ENCODE results near the gene RAI1. TPM values are rescaled to one million over a fixed set of nuclear protein-coding genes. Genes with fewer than 3 reads are reported as not detected.

The RAI1 gene
- total RNA-seq, 1 experiment from 2014 or later = 46.8 TPM

DNA sequence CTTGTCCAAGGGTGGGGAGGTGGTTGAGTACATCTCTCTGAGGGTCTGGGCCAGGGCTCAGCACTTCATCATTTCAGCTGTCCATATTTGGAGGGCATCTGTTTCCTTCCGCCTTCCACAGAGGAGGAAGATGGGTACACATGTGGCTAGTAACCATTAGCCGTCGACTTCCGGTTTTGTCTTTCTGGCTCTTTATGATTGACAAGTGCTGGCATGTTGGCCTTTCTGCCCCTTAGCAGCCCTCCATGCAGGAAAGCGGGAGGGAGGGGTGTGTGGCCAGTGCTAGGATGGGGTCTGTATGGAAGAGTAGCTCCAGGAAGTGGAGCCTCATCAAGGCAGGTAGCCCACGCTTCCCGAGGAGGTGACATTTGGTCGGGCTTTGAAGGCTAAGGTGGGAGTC is 69.6 kb downstream of the RAI1 start:
- no peak for DNase-seq (ENCODE audit: low spot score)
- CTCF ChIA-PET = no interaction called here
- POLR2A ChIA-PET (ENCODE audit: low non-redundant PET) = no interaction called here
- TF ChIP-seq CTCF (conservative IDR thresholded peaks at IDR 0.05; ENCODE audit: low read depth, low read length) (no peak), EZH2 (IDR thresholded peaks at IDR 0.05; ENCODE audit: borderline replicate concordance, low read depth, low read length, poor library complexity, severe bottlenecking) (no peak)
- Histone ChIP-seq H3K4me3 (ENCODE audit: low read depth, low read length, poor library complexity, severe bottlenecking) (no peak overlapping the region), H3K27me3 (replicated peaks; ENCODE audit: insufficient read depth, low read depth, low read length, poor library complexity) (no peaks in the 10 kb centered on the region), H3K9me3 (ENCODE audit: low read depth, low read length, poor library complexity, severe bottlenecking) (no peaks in the 10 kb centered on the region), H3K36me3 (ENCODE audit: insufficient read depth, low read length, poor library complexity, severe bottlenecking) (no peaks in the 10 kb centered on the region), H3K4me1 (ENCODE audit: insufficient read depth, low read length, poor library complexity, severe bottlenecking) (peaks cover 54% of the 10 kb centered on the region), H3K27ac (ENCODE audit: low read depth, low read length, poor library complexity, severe bottlenecking) (peak overlapping the region; percentile 89)
- intact Hi-C loops (cut with micrococcal nuclease; ENCODE audit: unreplicated experiment) = no loop called here
- BruUV-seq (replicated peaks) = no TSS peak

DNA sequence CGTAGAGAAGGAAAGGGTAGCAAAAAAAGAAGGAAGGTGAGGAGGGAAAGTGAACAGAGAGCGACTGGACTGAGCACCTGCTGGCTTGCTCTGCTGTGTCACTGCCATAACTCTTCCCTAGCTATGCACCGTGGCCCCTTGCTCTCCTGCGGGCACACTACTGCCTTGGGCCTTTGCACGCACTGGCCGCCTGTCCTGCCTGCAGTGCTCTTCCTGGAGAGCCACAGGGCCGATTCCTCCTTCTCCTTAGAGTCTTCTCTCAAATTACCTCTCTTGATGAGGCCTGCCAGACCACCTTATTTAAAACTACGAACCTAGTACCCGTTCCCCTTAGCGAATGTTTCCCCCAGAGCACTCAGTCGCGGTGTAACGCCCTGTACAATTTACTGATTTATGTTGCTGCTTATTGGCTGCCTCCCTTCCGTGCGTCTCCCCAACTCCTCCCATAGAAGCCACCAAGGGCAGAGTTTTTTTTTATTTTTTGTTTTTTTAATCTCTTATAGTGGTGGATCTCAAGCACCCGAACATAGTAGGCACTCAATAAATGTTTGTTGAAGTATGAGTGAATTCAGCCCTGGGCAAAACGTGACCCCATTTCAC is 70.3 kb downstream of the RAI1 start:
- Histone ChIP-seq H3K36me3 (ENCODE audit: insufficient read depth, low read length, poor library complexity, severe bottlenecking) (no peaks in the 10 kb centered on the region), H3K27ac (ENCODE audit: low read depth, low read length, poor library complexity, severe bottlenecking) (peak overlapping the region; percentile 89), H3K9me3 (ENCODE audit: low read depth, low read length, poor library complexity, severe bottlenecking) (no peaks in the 10 kb centered on the region), H3K4me3 (ENCODE audit: low read depth, low read length, poor library complexity, severe bottlenecking) (peak overlapping the region; percentile 16), H3K4me1 (ENCODE audit: insufficient read depth, low read length, poor library complexity, severe bottlenecking) (peaks cover 54% of the 10 kb centered on the region), H3K27me3 (replicated peaks; ENCODE audit: insufficient read depth, low read depth, low read length, poor library complexity) (no peaks in the 10 kb centered on the region)
- intact Hi-C loops (cut with micrococcal nuclease; ENCODE audit: unreplicated experiment) = loop anchor here (1.0 kb wide), 1 partner anchor 33 kb away; no protein-coding TSS in a partner anchor
- no peak for DNase-seq (ENCODE audit: low spot score)
- ChIA-PET CTCF (interaction anchor here (0.6 kb wide), 1 partner anchor 28 kb away, joined by 3 read pairs; no protein-coding TSS in a partner anchor), POLR2A (ENCODE audit: low non-redundant PET) (no interaction called here)
- no TSS peak for BruUV-seq (replicated peaks)
- TF ChIP-seq CTCF (conservative IDR thresholded peaks at IDR 0.05; ENCODE audit: low read depth, low read length) (no peak), EZH2 (IDR thresholded peaks at IDR 0.05; ENCODE audit: borderline replicate concordance, low read depth, low read length, poor library complexity, severe bottlenecking) (no peak)

- peak; percentile 97 for DNase-seq (ENCODE audit: low spot score)
- ChIA-PET POLR2A (ENCODE audit: low non-redundant PET) (no interaction called here), CTCF (interaction anchor here (0.6 kb wide), 1 partner anchor 27 kb away, joined by 3 read pairs; no protein-coding TSS in a partner anchor)
- Histone ChIP-seq H3K9me3 (ENCODE audit: low read depth, low read length, poor library complexity, severe bottlenecking) (no peaks in the 10 kb centered on the region), H3K27me3 (replicated peaks; ENCODE audit: insufficient read depth, low read depth, low read length, poor library complexity) (no peaks in the 10 kb centered on the region), H3K27ac (ENCODE audit: low read depth, low read length, poor library complexity, severe bottlenecking) (peak overlapping the region; percentile 89), H3K4me1 (ENCODE audit: insufficient read depth, low read length, poor library complexity, severe bottlenecking) (peaks cover 49% of the 10 kb centered on the region), H3K4me3 (ENCODE audit: low read depth, low read length, poor library complexity, severe bottlenecking) (peak overlapping the region; percentile 45), H3K36me3 (ENCODE audit: insufficient read depth, low read length, poor library complexity, severe bottlenecking) (no peaks in the 10 kb centered on the region)
- BruUV-seq (replicated peaks) = no TSS peak
- intact Hi-C loops (cut with micrococcal nuclease; ENCODE audit: unreplicated experiment) = loop anchor here (1.0 kb wide), 1 partner anchor 32 kb away; no protein-coding TSS in a partner anchor
- TF ChIP-seq CTCF (conservative IDR thresholded peaks at IDR 0.05; ENCODE audit: low read depth, low read length) = peak; percentile 56
- TF ChIP-seq EZH2 (IDR thresholded peaks at IDR 0.05; ENCODE audit: borderline replicate concordance, low read depth, low read length, poor library complexity, severe bottlenecking) = no peak
Observed at GRCh38 chr17:17752089-17752820, 71.0 kb downstream of the RAI1 start.
